HG03575 (cell line): ENCODE measurements around the gene STAT4.

ENCODE experiments used
- ATAC-seq: cut with Tn5 transposase; IDR thresholded peaks from one replicate; pipeline ENCODE4 v1.9.1; 2021; ENCODE audit not compliant: unreplicated experiment, insufficient number of reproducible peaks, low FRiP score; ENCODE audit errors: extremely low read depth

The STAT4 gene

GRCh38 chr2:191109888-191110287, 40.9 kb downstream of the STAT4 start:
- no peak for ATAC-seq

- no peak for ATAC-seq
Observed at GRCh38 chr2:191108331-191108730, 42.5 kb downstream of the STAT4 start.

GRCh38 chr2:191105082-191105481, 45.7 kb downstream of the STAT4 start:
- no peak for ATAC-seq

GRCh38 chr2:191103774-191104173, 47.0 kb downstream of the STAT4 start:
- no peak for ATAC-seq

- ATAC-seq, result no peak
Observed at GRCh38 chr2:191100216-191100615, 50.6 kb downstream of the STAT4 start.

GRCh38 chr2:191087311-191087710, 63.5 kb downstream of the STAT4 start:
- ATAC-seq, result no peak

GRCh38 chr2:191086706-191087105, 64.1 kb downstream of the STAT4 start:
- ATAC-seq, result no peak

- no peak for ATAC-seq
Observed at GRCh38 chr2:191083540-191083939, 67.3 kb downstream of the STAT4 start.

GRCh38 chr2:191082321-191082720, 68.5 kb downstream of the STAT4 start:
- no peak for ATAC-seq

GRCh38 chr2:191081411-191082155, 69.2 kb downstream of the STAT4 start:
- no peak for ATAC-seq

- ATAC-seq, result no peak
Observed at GRCh38 chr2:191078165-191078867, 72.5 kb downstream of the STAT4 start.

- ATAC-seq, result no peak
Observed at GRCh38 chr2:191070276-191070675, 80.5 kb downstream of the STAT4 start.

GRCh38 chr2:191069606-191070005, 81.2 kb downstream of the STAT4 start:
- ATAC-seq, result no peak

GRCh38 chr2:191066919-191067233, 83.9 kb downstream of the STAT4 start:
- ATAC-seq, result no peak

- ATAC-seq, result no peak
Observed at GRCh38 chr2:191066197-191066918, 84.4 kb downstream of the STAT4 start.

- ATAC-seq, result no peak
Observed at GRCh38 chr2:191065785-191066184, 85.0 kb downstream of the STAT4 start.

GRCh38 chr2:191064590-191064989, 86.2 kb downstream of the STAT4 start:
- no peak for ATAC-seq

- ATAC-seq, result no peak
Observed at GRCh38 chr2:191063584-191063983, 87.2 kb downstream of the STAT4 start.

GRCh38 chr2:191061381-191061980, 89.3 kb downstream of the STAT4 start:
- ATAC-seq, result no peak

GRCh38 chr2:191059308-191059707, 91.5 kb downstream of the STAT4 start:
- ATAC-seq, result no peak
